GM12865 (cell line): ENCODE measurements around the gene TMEM130.

ENCODE experiments used
- DNase-seq: peaks from one replicate; pipeline ENCODE4 v3.0.0; 2010; ENCODE audit warnings: low read depth
- H3K4me3 ChIP-seq: 2 replicates; pipeline ENCODE4 v1.5.1; 2011; ENCODE audit warnings: mild to moderate bottlenecking, low read depth, low read length, control low read depth
- CTCF ChIP-seq: IDR thresholded peaks from 2 replicates; pipeline ENCODE4 v1.5.1; 2011; ENCODE audit warnings: low read length, control low read depth, low read depth, inconsistent platforms; ENCODE audit not compliant: insufficient read depth; ENCODE audit errors: missing control alignments

TMEM130 gene

GRCh38 chr7:98866351-98866750 is 3.5 kb downstream of the TMEM130 start:
- TF ChIP-seq CTCF, result no peak
- H3K4me3 ChIP-seq, result no peak overlapping the region
- DNase-seq, result no peak

- TF ChIP-seq CTCF, result no peak
- DNase-seq, result no peak
Observed at GRCh38 chr7:98864731-98865453, 4.9 kb downstream of the TMEM130 start.

DNA sequence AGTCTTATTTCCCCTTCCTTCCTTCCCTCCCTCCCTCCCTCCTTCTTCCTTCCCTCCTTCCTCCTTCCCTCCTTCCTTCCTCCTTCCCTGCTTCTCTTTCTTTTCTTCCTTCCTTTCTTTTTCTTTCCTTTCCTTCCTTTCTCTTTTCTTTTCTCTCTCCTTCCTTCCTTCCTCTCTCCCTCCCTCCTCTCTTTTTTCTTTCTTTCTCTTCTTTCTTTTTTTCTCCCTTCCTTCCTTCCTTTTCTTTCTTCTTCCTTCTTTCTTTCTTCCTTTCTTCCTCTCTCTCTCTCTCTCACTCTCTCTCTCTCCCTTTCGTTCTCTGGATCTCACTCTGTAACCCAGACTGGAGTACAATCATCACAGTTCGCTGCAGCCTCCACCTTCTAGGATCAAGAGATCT is 6.2 kb downstream of the TMEM130 start:
- no peak for TF ChIP-seq CTCF
- DNase-seq, result no peak
- H3K4me3 ChIP-seq, result no peak overlapping the region

More at GRCh38 chr7:98864731-98865453, 4.9 kb downstream of the TMEM130 start:
- H3K4me3 ChIP-seq, result no peak overlapping the region

DNA sequence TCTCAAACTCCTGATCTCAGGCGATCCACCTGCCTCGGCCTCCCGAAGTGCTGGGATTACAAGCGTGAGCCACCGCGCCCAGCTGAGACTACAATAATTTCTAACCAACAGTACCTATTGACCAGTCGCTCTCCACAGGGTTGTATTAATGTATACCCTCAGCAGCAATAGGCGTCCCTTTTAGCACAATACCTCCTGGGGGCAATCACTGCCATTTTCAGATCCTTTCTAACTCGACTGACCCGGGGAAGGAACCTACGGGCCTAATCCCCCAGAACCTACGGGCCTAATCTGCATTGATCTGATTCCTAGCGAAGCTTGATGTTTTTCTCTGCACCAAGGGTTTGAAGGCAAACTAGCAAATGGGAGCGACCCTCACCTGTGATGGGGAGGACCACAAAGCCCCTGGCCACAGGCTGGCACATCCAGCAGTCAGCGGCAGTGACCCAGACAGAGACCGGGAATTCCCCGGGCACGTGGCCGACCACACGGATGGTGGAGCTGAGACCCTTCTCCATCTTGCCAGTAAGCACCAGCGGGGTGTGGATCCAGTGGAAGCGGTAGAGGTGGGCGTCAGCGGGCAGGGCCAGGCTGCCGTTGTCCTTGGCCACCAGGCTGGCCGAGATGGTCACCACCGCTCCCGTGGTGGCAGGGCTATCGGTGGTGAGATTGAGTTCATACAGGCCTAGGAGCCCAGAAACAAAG is 6.9 kb downstream of the TMEM130 start:
- no peak for DNase-seq
- no peak for TF ChIP-seq CTCF
- no peak overlapping the region for H3K4me3 ChIP-seq

DNA sequence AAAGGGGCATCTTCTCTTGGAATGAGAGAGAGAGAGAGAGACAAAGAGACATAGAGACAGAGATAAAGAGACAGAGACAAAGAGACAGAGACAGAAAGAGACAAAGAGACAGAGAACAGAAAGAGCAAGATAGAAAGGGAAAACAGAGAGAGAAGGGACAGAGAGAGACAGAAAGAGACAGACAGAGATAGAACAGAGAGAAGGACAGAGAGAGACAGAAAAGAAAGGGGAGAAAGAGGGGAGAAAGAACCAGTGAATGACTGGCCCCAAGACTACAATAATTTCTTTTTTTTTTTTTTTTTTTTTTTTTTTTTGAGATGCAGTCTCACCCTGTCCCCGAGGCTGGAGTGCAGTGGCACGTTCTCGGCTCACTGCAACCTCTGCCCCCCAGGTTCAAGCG is 7.6 kb downstream of the TMEM130 start:
- DNase-seq, result no peak
- H3K4me3 ChIP-seq, result no peak overlapping the region
- TF ChIP-seq CTCF, result no peak

DNA sequence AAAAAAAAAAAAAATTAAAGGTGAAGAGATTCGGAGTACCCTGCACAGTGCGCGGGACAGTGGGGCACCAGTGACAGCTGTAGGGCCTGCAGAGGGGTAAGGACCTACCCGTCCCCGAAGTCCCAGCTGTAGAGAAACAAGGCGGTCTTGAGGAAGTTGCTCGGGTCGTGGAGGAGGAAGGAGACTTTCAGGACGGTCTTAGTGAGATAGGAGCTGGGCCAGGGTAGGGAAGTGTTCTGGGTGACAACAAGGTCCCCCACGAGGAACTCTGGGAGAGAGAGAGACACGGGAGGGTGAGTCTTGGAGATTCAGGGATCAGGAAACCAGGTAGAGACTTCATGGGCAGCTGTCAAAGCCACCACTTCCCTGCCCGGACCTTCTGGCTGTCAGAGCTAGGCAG is 9.7 kb downstream of the TMEM130 start:
- TF ChIP-seq CTCF, result no peak
- DNase-seq, result no peak
- no peak overlapping the region for H3K4me3 ChIP-seq
